Neural progenitor cell (in vitro differentiated cells): ENCODE measurements around the gene KRTAP5-2. TPM values are rescaled to one million over a fixed set of nuclear protein-coding genes. Genes with fewer than 3 reads are reported as not detected.
"Not testable (repeated sequence)": the region's sequence is repeated elsewhere in the genome, so short reads cannot be mapped to it uniquely, and the experiment has no call there.

Source experiments
- DNase-seq: peaks from one replicate; pipeline ENCODE4 v3.0.0-alpha.2; 2016; ENCODE audit warnings: low spot score
- H2AFZ ChIP-seq: fragments of 200-600 bp; sonication (generic); replicated peaks from 2 replicates; pipeline ENCODE4 v1.6.1; 2016; ENCODE audit warnings: antibody characterized with exemption
- H3F3A ChIP-seq: fragments of 200-600 bp; sonication (generic); 2 replicates; pipeline ENCODE4 v1.6.1; 2016; ENCODE audit warnings: antibody characterized with exemption, low read depth
- H3K27ac ChIP-seq: fragments of 200-600 bp; sonication (generic); 2 replicates; pipeline ENCODE4 v1.5.1; 2016; ENCODE audit warnings: mild to moderate bottlenecking
- H3K27me3 ChIP-seq: fragments of 200-600 bp; sonication (generic); 2 replicates; pipeline ENCODE4 v1.6.1; 2016; ENCODE audit warnings: mild to moderate bottlenecking, moderate library complexity
- H3K36me3 ChIP-seq: fragments of 200-600 bp; sonication (generic); 2 replicates; pipeline ENCODE4 v1.5.1; 2016
- H3K4me1 ChIP-seq: fragments of 200-600 bp; sonication (generic); 2 replicates; pipeline ENCODE4 v1.6.1; 2016; ENCODE audit warnings: mixed run types
- H3K4me2 ChIP-seq: fragments of 200-600 bp; sonication (generic); 2 replicates; pipeline ENCODE4 v1.6.1; 2016
- H3K4me3 ChIP-seq: fragments of 200-600 bp; sonication (generic); 2 replicates; pipeline ENCODE4 v1.5.1; 2016
- H3K79me2 ChIP-seq: fragments of 200-600 bp; sonication (generic); 2 replicates; pipeline ENCODE4 v1.6.1; 2016; ENCODE audit warnings: low read depth
- H3K9ac ChIP-seq: fragments of 200-600 bp; sonication (generic); 2 replicates; pipeline ENCODE4 v1.6.1; 2016
- H3K9me3 ChIP-seq: fragments of 200-600 bp; sonication (generic); 2 replicates; pipeline ENCODE4 v1.5.1; 2016; ENCODE audit warnings: low read depth
- H4K20me1 ChIP-seq: fragments of 200-600 bp; sonication (generic); 2 replicates; pipeline ENCODE4 v1.6.1; 2016; ENCODE audit warnings: low read depth
- H3K27ac Mint-ChIP-seq: 3 replicates; pipeline ENCODE4 v1.8.0; 2021; ENCODE audit warnings: mixed read lengths
- H3K27me3 Mint-ChIP-seq: 2 replicates; pipeline ENCODE4 v1.8.0; 2022; ENCODE audit warnings: low read depth, mild to moderate bottlenecking, inconsistent platforms, moderate library complexity, mixed read lengths; ENCODE audit not compliant: insufficient read depth
- H3K36me3 Mint-ChIP-seq: 3 replicates; pipeline ENCODE4 v1.8.0; 2021; ENCODE audit warnings: mixed read lengths
- H3K4me1 Mint-ChIP-seq: 3 replicates; pipeline ENCODE4 v1.8.0; 2021; ENCODE audit warnings: mixed read lengths
- H3K4me3 Mint-ChIP-seq: 3 replicates; pipeline ENCODE4 v1.8.0; 2021; ENCODE audit warnings: mild to moderate bottlenecking, moderate library complexity, mixed read lengths
- H3K9me3 Mint-ChIP-seq: 3 replicates; pipeline ENCODE4 v1.8.0; 2020; ENCODE audit warnings: mixed read lengths
- CTCF ChIP-seq: fragments of 200-600 bp; sonication (generic); IDR thresholded peaks from 2 replicates; pipeline ENCODE4 v1.5.1; 2017; ENCODE audit warnings: antibody characterized with exemption, mild to moderate bottlenecking
- EZH2 ChIP-seq: fragments of 200-600 bp; sonication (generic); IDR thresholded peaks from 2 replicates; pipeline ENCODE4 v1.6.1; 2017; ENCODE audit warnings: antibody characterized with exemption, mild to moderate bottlenecking, moderate library complexity
- EZH2phosphoT487 ChIP-seq: fragments of 200-600 bp; sonication (generic); IDR thresholded peaks from 2 replicates; pipeline ENCODE4 v1.6.1; 2017; ENCODE audit warnings: antibody characterized with exemption
- total RNA-seq: library from RNA; depleted of rRNA; stranded (reverse); fragments of >200 nt; gene quantifications from 2 replicates; pipeline ENCODE4 v1.2.3, GENCODE V29; 2015; ENCODE audit warnings: low replicate concordance

Gene KRTAP5-2
- total RNA-seq, 1 donor from 2014 or later: not detected

DNA sequence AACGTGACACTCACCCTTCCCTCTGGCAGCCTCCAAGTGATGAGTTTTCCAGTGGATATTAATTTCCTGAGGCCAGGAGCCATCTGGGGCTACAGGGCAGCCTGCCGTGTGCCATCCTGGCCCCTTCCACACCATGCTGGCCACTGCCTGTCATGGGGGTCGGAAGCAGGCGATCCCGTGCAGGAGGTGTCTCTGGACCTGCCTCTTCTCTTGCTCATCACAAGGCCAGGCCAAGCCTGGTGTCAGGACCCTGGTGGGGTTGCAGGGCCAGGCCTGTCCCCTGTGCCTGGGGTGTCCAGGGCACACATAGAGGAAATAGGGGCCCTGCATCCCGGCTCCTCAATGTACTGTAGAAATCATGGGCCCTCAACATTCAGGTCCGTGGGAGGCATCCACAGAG lies 6.6 kb upstream of the KRTAP5-2 start:
- no peak overlapping the region for H3K4me2 ChIP-seq
- H3K36me3 ChIP-seq: no peaks in the 10 kb centered on the region
- peaks cover 27% of the 10 kb centered on the region for H3K27me3 ChIP-seq
- peaks cover 6% of the 10 kb centered on the region for H3K4me1 ChIP-seq
- peaks cover 6% of the 10 kb centered on the region for H3K27me3 Mint-ChIP-seq
- no peak overlapping the region for H3K4me3 Mint-ChIP-seq
- H3K79me2 ChIP-seq: no peaks in the 10 kb centered on the region
- no peaks in the 10 kb centered on the region for H3F3A ChIP-seq
- no peaks in the 10 kb centered on the region for H3K36me3 Mint-ChIP-seq
- no peak overlapping the region for H3K27ac ChIP-seq
- H4K20me1 ChIP-seq: no peaks in the 10 kb centered on the region
- H3K9ac ChIP-seq: no peak overlapping the region
- no peak overlapping the region for H3K4me3 ChIP-seq
- TF ChIP-seq CTCF: no peak
- no peak for TF ChIP-seq EZH2
- no peak for TF ChIP-seq EZH2phosphoT487
- no peak overlapping the region for H2AFZ ChIP-seq
- H3K9me3 Mint-ChIP-seq: peaks cover 4% of the 10 kb centered on the region
- peaks cover 19% of the 10 kb centered on the region for H3K4me1 Mint-ChIP-seq
- no peak for DNase-seq
- H3K9me3 ChIP-seq: no peaks in the 10 kb centered on the region
- no peak overlapping the region for H3K27ac Mint-ChIP-seq

DNA sequence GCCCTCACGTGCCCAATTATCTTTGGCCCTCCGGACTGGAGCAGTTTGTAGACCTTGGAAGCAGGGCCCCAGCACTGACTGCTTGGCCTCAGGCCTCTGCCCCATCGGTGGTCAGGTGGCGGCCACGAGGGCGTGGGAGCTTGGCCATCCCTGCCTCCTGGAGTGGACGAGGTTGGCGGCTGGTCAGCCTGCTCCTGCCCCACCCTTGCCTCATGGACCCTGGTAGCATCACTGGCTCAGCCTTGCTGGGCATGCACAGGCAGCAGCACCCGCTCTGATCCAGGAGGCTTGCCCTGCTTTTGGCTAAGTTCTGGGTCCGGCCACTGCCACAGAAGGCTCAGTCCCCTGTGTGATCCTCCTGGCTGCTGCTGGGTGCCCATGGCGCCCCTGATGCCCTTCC lies 6.1 kb upstream of the KRTAP5-2 start:
- H3K4me2 ChIP-seq: no peak overlapping the region
- Mint-ChIP-seq H3K9me3 (peaks cover 4% of the 10 kb centered on the region), H3K4me1 (peaks cover 19% of the 10 kb centered on the region), H3K4me3 (no peak overlapping the region), H3K27ac (no peak overlapping the region), H3K36me3 (no peaks in the 10 kb centered on the region), H3K27me3 (peaks cover 6% of the 10 kb centered on the region)
- no peak overlapping the region for H3K9ac ChIP-seq
- no peak overlapping the region for H2AFZ ChIP-seq
- H3K4me1 ChIP-seq: peaks cover 6% of the 10 kb centered on the region
- H3K36me3 ChIP-seq: no peaks in the 10 kb centered on the region
- H4K20me1 ChIP-seq: no peaks in the 10 kb centered on the region
- H3K27ac ChIP-seq: no peak overlapping the region
- H3K4me3 ChIP-seq: no peak overlapping the region
- H3F3A ChIP-seq: no peaks in the 10 kb centered on the region
- H3K79me2 ChIP-seq: no peaks in the 10 kb centered on the region
- no peak for DNase-seq
- H3K27me3 ChIP-seq: peaks cover 32% of the 10 kb centered on the region
- no peaks in the 10 kb centered on the region for H3K9me3 ChIP-seq
- no peak for TF ChIP-seq EZH2
- TF ChIP-seq EZH2phosphoT487: no peak
- no peak for TF ChIP-seq CTCF

- H3K4me3 ChIP-seq: no peak overlapping the region
- Mint-ChIP-seq H3K9me3 (peaks cover 4% of the 10 kb centered on the region), H3K36me3 (no peaks in the 10 kb centered on the region), H3K27ac (no peak overlapping the region), H3K27me3 (peaks cover 6% of the 10 kb centered on the region), H3K4me1 (peaks cover 19% of the 10 kb centered on the region), H3K4me3 (no peak overlapping the region)
- H4K20me1 ChIP-seq: no peaks in the 10 kb centered on the region
- no peak overlapping the region for H3K9ac ChIP-seq
- no peaks in the 10 kb centered on the region for H3K36me3 ChIP-seq
- H3F3A ChIP-seq: no peaks in the 10 kb centered on the region
- no peak overlapping the region for H3K27ac ChIP-seq
- H3K79me2 ChIP-seq: no peaks in the 10 kb centered on the region
- H3K4me1 ChIP-seq: peaks cover 6% of the 10 kb centered on the region
- DNase-seq: no peak
- no peak overlapping the region for H3K4me2 ChIP-seq
- no peaks in the 10 kb centered on the region for H3K9me3 ChIP-seq
- H3K27me3 ChIP-seq: peaks cover 37% of the 10 kb centered on the region
- H2AFZ ChIP-seq: no peak overlapping the region
- TF ChIP-seq CTCF (no peak), EZH2 (no peak), EZH2phosphoT487 (no peak)
Observed at GRCh38 chr11:1603629-1604028, 5.5 kb upstream of the KRTAP5-2 start.

DNA sequence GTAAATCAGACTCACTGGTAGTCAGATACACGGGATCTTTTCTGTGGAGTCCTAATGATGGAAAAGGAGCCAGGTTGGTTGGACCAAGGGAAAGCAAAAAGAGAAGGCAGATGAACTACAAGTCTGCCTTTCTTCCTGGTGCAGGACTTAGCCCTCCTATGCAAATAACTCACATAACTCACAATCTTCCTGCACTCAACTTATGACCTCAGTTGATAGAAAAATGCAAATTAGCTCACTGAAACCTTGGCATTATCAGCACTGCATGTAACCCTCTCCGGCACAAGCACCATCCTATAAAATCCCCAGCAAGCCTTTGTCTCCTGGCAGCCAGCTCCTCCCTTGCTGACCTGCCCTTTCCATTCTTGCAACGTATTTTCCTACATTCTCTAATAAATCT lies 3.6 kb upstream of the KRTAP5-2 start:
- not testable (repeated sequence) for H3K4me2 ChIP-seq, H3K9me3 ChIP-seq, H3K36me3 Mint-ChIP-seq, H3K27ac ChIP-seq, H3K4me1 ChIP-seq, H3K36me3 ChIP-seq, H3K4me3 ChIP-seq, H3K9me3 Mint-ChIP-seq, H3K79me2 ChIP-seq, H3K4me3 Mint-ChIP-seq, DNase-seq, H4K20me1 ChIP-seq, H3K27ac Mint-ChIP-seq, H2AFZ ChIP-seq, H3K9ac ChIP-seq, H3F3A ChIP-seq
- peaks cover 47% of the 10 kb centered on the region for H3K27me3 ChIP-seq
- H3K27me3 Mint-ChIP-seq: peaks cover 14% of the 10 kb centered on the region
- peaks cover 15% of the 10 kb centered on the region for H3K4me1 Mint-ChIP-seq
